NB4 (cell line): ENCODE data around the gene NCLN.

Experiments
- DNase-seq: peaks from one replicate; pipeline ENCODE4 v3.0.0; 2010; ENCODE audit warnings: low read depth
- H3K4me3 ChIP-seq: one replicate; pipeline ENCODE4 v1.5.1; 2011; ENCODE audit warnings: mild to moderate bottlenecking, low read depth, low read length, moderate library complexity
- MYC ChIP-seq: IDR thresholded peaks from 2 replicates; pipeline ENCODE4 v1.6.1; 2011; ENCODE audit warnings: low read depth, low read length
- POLR2A ChIP-seq: IDR thresholded peaks from 2 replicates; pipeline ENCODE4 v1.6.1; 2011; ENCODE audit warnings: mild to moderate bottlenecking; ENCODE audit not compliant: insufficient read length; ENCODE audit errors: extremely low read depth
- TF ChIP-seq, protein P1 (sequence below): IDR thresholded peaks from one replicate; pipeline ENCODE4 v1.5.1; 2012; ENCODE audit warnings: low read depth, low read length
- TF ChIP-seq, protein P2 (sequence below): IDR thresholded peaks from 2 replicates; pipeline ENCODE4 v1.6.1; 2011; ENCODE audit warnings: low read depth, low read length

The NCLN gene

DNA sequence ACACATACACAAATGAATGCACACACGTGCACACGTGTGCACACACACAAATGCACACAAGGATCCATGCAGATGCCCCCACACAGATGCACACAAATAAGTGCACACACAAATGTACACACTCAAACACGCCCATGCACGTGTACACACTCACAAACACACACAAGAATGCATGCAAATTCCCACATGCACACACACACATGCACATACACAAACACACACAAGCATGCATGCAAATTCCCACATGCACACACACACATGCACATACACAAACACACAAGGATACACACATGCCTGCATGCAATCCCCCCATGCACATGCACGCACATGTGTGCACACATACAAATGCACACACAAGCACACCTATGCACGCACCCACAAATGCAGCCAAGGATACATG lies 36.6 kb upstream of the NCLN start:
- no peak overlapping the region for H3K4me3 ChIP-seq
- no peak for DNase-seq
- no peak for TF ChIP-seq MYC
- TF ChIP-seq, protein P1, sequence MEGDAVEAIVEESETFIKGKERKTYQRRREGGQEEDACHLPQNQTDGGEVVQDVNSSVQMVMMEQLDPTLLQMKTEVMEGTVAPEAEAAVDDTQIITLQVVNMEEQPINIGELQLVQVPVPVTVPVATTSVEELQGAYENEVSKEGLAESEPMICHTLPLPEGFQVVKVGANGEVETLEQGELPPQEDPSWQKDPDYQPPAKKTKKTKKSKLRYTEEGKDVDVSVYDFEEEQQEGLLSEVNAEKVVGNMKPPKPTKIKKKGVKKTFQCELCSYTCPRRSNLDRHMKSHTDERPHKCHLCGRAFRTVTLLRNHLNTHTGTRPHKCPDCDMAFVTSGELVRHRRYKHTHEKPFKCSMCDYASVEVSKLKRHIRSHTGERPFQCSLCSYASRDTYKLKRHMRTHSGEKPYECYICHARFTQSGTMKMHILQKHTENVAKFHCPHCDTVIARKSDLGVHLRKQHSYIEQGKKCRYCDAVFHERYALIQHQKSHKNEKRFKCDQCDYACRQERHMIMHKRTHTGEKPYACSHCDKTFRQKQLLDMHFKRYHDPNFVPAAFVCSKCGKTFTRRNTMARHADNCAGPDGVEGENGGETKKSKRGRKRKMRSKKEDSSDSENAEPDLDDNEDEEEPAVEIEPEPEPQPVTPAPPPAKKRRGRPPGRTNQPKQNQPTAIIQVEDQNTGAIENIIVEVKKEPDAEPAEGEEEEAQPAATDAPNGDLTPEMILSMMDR, result no peak
- TF ChIP-seq, protein P2, sequence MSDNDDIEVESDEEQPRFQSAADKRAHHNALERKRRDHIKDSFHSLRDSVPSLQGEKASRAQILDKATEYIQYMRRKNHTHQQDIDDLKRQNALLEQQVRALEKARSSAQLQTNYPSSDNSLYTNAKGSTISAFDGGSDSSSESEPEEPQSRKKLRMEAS, result no peak
- TF ChIP-seq POLR2A, result no peak

DNA sequence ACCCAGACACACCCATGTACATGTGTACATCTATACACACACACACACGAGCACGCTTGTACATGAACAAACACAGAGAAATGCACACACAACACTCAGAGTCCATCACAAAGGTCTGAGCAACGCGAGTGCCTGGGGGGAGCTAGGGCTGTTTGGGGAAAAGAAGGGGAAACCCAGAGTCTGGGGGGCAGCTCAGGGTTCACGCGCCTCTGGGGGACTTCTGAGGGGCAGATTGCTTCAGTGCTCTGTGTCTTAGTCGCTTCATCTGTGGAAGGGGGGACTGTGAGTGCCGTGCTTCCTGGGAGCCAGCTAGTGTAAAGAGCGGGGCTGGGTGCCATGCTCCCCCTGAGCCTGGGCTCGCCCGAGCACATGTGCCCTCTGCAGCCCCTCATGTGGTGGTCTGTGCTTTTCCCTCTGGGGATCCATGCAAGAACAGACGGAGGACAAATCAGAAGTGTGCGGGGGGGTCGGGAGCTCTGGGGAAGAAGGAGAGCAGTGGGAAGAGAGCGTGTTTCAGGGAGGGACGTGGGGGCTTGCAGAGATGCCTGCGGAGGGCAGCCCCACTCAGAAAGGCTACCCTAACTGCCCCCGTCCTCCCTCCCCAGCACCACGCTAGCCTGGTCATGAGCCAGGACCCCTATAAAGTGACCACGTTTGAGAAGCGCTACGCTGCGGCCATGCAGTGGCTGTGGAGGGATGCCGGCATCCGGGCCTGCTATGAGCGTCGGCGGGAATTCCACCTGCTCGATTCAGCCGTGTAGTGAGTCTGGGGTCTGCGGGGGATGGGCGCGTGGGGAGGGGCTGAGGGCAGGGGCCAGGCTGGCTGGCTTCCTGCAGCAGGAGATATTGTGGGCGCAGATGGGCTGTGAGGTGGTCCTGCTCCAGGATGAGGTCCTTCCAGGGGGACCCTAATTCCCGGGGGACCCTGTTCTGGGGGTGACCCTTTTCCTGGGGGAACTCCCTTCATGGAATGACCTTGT lies 35.9 kb upstream of the NCLN start:
- TF ChIP-seq MYC, result no peak
- no peak for TF ChIP-seq POLR2A
- TF ChIP-seq, protein P2, result no peak
- TF ChIP-seq, protein P1, result no peak
- DNase-seq, result no peak
- no peak overlapping the region for H3K4me3 ChIP-seq

DNA sequence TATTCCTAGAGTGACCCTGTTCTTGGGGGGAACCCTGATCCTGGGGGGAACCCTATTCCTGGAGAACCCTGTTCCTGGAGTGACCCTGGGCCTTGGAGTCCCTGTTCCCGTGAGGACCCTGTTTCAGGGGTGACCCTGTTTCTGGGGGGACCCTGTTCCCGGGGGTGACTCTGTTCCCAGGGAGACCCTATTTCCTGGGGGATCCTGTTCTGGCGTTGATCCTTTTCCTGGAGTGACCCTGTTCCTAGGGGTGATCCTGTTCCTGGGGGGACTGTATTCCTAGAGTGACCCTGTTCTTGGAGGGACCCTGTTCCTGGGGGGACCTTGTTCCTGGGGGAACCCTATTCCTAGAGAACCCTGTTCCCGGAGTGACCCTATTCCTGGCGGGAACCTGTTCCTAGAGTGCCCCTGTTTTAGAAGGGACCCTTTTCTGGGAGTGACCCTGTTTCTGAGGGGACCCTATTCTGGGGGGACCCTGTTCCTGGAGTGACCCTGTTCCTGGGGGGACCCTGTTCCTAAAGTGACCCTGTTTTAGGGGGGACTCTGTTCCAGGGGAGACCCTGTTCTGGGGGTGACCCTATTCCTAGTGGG lies 34.9 kb upstream of the NCLN start:
- no peak for DNase-seq
- no peak overlapping the region for H3K4me3 ChIP-seq
- TF ChIP-seq, protein P1, result no peak
- TF ChIP-seq, protein P2, result no peak
- TF ChIP-seq POLR2A (no peak), MYC (no peak)

DNA sequence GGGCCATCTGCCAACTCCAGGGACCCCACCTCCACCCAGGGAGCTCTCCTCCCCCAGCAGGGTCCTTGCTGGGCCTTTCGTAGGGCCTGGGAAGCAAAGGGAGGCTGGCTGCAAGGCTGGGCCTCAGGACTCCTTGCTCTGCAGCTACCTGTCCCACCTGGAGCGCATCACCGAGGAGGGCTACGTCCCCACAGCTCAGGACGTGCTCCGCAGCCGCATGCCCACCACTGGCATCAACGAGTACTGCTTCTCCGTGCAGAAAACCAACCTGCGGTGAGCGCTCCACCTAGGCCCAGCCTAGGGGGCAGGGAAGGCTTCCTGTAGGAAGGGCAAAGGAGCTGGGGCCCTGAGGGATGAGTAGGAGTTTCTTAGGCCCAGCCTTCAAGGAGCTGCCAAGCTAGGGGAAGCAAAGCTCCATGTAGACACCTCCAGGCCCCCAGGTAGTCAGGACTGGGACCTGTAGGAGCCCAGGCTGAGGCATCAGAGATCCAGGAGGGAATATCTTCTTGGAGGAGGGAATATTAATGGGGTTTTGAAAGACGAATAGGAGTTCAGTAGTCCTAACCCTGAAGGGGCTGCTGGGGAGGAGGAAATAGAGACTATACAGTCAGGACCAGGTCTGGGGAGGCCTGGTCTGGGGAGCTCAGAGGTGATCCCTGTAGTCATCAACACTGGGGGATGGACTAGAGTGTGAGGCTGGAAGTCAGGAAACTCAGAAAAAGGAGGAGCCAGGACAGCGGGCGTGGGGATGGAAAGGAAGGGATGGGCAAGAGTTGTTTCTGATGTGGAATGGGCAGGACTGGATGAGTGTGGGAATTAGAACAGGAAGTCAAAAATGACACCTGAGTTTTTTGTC lies 33.9 kb upstream of the NCLN start:
- TF ChIP-seq POLR2A, result no peak
- no peak for DNase-seq
- H3K4me3 ChIP-seq, result no peak overlapping the region

DNA sequence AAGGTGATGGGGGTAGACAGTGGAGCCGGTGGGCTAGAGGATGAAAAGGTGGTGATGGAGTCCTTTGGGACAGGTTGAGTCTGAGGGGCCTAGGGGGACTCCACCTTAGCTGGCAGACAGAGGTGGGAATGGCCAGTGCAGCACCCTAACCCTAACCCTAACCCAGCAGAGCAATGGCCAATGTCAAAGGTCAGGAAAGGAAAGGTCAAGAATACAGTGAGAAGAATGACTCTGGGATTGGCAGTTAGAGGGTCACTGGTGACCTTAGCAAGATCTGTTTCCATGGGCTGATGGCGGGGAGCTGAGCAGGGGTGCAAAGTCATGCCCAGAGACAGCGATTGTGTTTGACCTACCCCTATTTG lies 33.3 kb upstream of the NCLN start:
- H3K4me3 ChIP-seq, result no peak overlapping the region
- TF ChIP-seq, protein P2, result no peak
- TF ChIP-seq, protein P1, result no peak
- TF ChIP-seq MYC (no peak), POLR2A (no peak)
- DNase-seq, result no peak
